Amniotic stem cell (primary cell): Measurements from ENCODE around the gene AGPS.
"Not testable (repeated sequence)": the region's sequence is repeated elsewhere in the genome, so short reads cannot be mapped to it uniquely, and the experiment has no call there.

Experiments used
- DNase-seq: peaks from one replicate; lab custom pipeline; 2025; lab: John Stamatoyannopoulos, UW

AGPS gene

GRCh38 chr2:177391822-177392372 lies 676 bp upstream of the AGPS start:
- no peak for DNase-seq

- DNase-seq: no peak
Observed at GRCh38 chr2:177393203-177393755, 706 bp downstream of the AGPS start.

DNA sequence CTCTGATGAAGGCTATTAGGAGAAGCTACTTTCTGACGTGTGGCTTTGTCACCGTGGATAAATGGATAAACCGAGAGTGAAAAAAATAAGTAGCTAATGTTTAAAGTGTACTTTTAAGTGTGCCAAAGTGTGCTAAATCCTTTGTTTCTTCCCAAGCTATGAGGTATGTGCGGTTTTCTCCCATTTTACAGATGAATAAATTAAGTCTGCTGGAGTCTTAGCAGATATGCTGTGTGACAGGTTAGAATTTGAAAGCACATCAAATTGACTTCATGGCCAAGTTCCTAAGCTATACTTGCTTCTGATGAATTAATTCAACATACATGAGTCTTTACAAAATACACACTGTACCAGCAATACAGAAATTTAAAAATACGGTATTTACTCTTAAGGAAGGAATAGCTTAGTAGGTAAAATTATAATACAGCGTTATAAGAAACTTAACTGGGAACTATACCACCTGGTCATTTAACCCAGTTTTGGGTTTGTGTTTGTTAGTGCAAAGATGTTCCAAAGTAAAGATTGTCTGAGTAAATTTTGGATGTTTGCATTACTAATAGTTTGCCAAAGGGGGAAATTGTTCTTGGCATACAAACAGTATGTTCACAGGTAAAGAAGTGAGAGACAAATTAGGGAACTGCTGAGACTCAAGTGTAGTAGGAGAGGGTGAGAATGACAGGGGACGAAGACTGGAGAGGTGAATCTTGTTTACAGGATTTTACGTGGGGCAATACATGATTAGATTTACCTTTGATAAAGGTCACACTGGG lies 1.4 kb downstream of the AGPS start:
- DNase-seq: no peak

- no peak for DNase-seq
Observed at GRCh38 chr2:177394594-177394973, 2.0 kb downstream of the AGPS start.

DNA sequence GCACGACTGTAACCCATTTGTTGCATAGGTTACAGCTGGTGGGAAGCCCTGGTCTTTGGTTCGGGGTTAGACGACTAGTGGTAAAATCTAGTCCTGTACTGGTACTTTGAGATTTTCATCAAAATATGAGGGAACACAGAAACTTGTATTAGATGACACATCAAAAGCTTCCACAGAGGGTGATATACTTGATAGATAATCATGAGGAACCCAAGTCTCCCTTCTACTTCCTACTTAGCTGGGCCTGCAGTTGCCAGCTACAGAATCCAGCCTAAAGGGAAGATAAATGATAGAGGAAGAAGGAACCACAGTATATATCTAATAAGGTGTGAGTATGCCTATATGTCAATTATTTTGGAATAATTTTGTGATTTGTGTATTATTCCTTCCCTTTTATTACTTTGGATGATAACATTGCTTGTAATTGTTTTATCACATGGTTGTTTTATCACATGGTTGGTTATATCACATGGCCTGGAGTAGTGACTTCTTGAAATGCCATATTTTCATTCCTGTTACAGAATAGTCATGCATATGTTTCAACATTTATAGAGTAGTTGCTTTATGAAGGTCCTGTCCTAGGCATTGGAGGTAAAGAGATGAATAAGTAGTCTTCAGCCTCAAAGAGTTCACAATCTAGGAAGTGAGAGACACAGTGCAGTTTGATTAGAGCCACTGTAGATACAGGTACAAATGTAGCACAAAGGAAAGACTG lies 2.9 kb downstream of the AGPS start:
- no peak for DNase-seq

- DNase-seq: no peak
Observed at GRCh38 chr2:177396703-177397460, 4.3 kb downstream of the AGPS start.

DNA sequence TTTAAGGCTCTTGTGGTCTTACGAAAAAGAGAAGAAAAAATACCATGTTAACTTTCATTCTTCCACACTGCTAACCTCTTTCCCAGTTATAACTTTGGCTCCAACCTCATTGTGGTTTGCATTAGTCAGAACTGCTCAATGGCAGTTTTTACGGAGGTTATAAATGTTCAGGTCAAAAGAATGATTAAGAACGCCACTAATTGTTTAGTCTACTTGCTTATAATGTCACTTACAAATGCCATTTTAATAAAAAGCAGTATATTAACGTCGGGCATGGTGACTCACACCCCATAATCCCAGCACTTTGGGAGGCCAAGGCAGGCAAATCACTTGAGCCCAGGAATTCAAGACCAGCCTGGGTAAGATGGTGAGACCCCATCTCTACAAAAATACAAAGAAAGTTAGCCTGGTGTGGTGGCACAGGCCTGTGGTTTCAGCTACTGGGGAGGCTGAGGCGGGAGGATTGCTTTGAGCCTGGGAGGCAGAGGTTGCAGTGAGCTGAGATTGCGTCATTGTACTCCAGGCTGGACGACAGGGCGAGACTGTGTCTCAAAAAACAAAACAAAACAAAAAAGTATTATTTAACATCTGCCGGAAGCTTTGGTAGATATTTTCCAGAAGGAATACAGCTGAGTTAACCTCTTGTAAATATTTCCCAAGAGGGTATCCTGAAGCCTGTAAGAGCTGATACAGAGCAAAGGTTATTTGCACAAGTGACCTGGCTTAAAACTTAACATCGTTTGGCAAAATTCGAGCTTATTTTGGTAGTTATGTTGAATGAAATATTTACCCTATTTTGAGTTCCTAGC lies 5.1 kb downstream of the AGPS start:
- DNase-seq: peak; percentile 19

GRCh38 chr2:177398290-177398683 lies 5.7 kb downstream of the AGPS start:
- DNase-seq: no peak

DNA sequence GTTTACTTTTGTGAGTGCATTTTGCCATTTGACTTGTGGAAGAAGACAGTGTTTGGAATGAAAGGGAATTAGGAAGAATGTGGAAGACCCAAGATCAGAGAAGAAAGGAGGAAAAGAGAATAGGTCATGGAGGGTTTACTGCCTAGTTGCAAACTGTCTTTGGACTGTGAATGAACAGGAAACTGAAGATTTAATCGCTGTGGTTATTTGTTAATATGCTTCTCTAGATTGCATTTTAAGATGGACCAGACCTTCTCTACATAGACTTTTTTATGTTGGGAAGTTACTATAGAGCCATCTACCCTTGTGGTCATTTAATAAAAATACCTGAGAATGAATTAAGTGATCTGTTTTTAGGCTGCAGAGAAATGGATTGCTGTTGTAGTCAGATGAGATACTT lies 6.2 kb downstream of the AGPS start:
- DNase-seq: no peak

GRCh38 chr2:177399376-177399775 lies 6.8 kb downstream of the AGPS start:
- DNase-seq: no peak

DNA sequence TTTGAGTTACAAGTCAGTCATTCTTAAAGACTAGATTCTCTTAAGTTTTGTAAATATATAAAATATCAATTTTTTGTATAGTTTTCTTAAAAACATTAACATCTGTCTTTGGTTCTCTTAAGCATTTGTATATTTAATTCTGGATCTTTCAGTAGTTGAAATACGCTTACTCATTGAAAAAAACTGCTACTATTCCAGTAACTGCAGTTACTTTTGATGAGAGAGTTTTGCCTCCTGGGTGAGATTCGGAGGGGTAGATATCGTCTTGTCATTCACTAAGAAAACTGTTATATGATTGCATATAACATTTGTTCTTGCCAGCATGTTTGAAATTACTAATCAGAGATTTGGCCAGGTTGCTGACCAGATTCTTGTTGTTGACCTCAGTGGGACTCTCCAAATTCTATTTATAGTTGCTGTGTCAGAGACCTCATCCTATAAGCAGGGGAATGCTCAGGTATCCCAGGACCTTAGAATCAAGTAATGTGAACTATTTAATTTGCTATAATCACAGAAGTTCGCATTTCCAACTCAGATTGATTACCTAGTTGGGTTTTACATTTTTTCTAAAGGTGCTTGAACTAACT lies 7.9 kb downstream of the AGPS start:
- DNase-seq: no peak

GRCh38 chr2:177402096-177402495 lies 9.5 kb downstream of the AGPS start:
- DNase-seq: no peak

GRCh38 chr2:177403838-177404237 lies 11.3 kb downstream of the AGPS start:
- DNase-seq: no peak

DNA sequence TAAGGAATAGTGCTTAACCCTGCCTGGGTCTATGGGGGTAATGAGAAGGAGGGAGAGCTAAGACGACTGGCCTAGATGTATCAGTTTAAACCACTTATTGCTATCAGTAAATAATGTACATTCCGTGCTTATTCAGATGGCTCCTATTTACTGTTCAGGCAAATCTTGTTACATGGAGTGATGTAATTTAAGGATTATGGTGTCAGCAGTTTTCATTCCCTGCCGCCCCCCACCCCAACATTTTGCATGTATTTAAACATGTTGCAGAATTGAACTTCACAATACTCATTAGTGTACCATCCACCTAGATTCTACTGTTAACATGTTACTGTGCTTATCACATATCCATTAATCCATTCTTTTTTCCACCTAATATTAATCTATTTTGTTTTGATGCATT lies 11.7 kb downstream of the AGPS start:
- no peak for DNase-seq

DNA sequence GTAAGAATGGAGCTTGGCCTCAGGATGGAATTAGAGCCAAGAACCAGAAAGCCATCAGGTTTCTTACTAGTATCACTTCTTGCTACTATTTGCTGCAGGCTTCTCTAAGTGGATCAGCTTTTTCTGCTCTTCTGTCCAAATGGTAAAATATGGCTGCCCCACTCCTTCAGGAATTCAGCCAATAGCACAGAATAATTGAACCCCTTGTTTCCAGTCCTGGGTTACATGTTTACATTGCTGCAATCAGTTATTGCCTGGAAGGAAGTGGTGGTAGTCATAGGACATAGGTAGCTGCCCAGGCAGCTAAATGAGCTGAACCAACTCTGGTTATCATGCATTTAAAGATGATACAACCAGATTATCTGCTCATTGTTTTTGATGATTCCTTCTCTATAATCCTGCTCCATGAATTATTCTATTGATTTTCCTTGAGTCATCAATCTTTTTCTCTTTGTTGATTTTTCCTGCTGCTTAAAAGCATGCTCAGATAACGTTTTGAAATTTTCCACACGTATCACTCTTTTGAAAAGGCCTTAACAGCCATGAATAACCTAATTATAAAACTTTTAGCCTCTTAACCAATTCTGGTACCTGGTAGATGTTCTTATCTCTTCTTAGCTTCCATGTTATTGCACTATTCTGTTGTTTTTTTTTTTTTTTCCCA lies 12.6 kb downstream of the AGPS start:
- DNase-seq: no peak

GRCh38 chr2:177406182-177406581 lies 13.6 kb downstream of the AGPS start:
- no peak for DNase-seq

- no peak for DNase-seq
Observed at GRCh38 chr2:177407031-177407430, 14.5 kb downstream of the AGPS start.

DNA sequence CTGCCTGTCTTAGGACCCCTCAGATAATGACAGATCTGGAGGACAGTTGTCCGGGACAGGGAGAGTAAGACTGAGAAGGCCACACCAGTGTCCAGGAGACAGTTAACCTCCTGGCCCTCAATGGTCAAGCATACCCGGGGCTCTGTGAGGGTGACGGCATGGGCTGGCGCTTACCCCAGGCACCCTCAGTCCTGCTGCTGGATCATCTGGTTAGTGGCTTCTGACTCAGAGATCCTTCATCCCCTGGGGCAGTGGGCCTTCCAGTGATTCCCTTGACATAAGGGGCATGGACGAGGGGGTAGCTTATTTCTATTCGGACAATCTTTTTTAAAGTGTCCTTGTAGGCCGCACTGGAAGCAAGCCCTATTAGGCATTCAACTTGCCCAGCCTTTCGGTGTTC lies 18.1 kb downstream of the AGPS start:
- not testable (repeated sequence) for DNase-seq

GRCh38 chr2:177413703-177414102 lies 21.1 kb downstream of the AGPS start:
- no peak for DNase-seq

DNA sequence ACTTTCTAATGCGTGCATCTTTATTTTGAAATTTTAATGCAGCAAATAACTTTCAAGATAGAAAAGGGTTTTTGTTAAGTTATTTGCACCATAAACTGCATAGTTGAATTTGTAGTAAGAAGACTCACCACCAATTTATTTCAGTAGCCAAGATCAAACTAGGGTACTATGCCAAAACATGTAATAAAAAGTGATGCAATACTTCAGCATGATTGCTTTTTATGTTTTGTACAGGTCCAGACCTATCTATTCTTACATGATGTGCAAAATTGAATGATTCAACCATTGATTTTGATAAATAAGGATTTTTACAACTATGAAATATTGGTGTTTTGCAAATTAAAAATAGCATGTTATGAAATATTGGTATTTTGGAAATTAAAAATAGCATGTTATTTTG lies 26.7 kb downstream of the AGPS start:
- no peak for DNase-seq

GRCh38 chr2:177422271-177422670 lies 29.7 kb downstream of the AGPS start:
- DNase-seq: no peak
